ENCODE data around the gene FBXO28. TPM values are rescaled to one million over a fixed set of nuclear protein-coding genes. Genes with fewer than 3 reads are reported as not detected.

The FBXO28 gene
- total RNA-seq, 1 experiment from 2014 or later, result 97.6 TPM

DNA sequence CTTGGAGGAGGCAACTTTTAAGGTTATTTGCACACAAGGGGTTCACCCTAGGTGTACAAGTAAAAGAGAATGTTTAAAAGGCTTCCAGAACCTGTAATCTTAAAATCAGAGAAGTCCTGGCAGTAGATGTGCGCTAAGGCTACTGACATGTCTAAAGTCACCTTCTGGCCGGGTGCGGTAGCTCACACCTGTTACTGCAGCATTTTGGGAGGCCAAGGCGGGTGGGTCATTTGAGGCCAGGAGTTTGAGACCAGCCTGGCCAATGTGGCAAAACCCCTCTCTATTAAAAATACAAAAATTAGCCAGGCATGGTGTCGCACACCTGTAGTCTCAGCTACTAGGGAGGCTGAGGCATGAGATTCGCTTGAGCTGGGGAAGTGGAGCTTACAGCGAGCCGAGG lies 48.9 kb downstream of the FBXO28 start:
- H3K36me3 Mint-ChIP-seq (ENCODE audit: insufficient read depth, unreplicated experiment), result peaks cover 29% of the 10 kb centered on the region
- H3K4me1 Mint-ChIP-seq (ENCODE audit: insufficient read depth, unreplicated experiment), result no peaks in the 10 kb centered on the region
- no peaks in the 10 kb centered on the region for H3K27me3 Mint-ChIP-seq (ENCODE audit: insufficient read depth, unreplicated experiment)
- H3K4me3 Mint-ChIP-seq (ENCODE audit: unreplicated experiment), result no peak overlapping the region
- no peaks in the 10 kb centered on the region for H3K9me3 Mint-ChIP-seq (ENCODE audit: unreplicated experiment)
- BruUV-seq (replicated peaks), result no TSS peak
- TF ChIP-seq, protein P1, sequence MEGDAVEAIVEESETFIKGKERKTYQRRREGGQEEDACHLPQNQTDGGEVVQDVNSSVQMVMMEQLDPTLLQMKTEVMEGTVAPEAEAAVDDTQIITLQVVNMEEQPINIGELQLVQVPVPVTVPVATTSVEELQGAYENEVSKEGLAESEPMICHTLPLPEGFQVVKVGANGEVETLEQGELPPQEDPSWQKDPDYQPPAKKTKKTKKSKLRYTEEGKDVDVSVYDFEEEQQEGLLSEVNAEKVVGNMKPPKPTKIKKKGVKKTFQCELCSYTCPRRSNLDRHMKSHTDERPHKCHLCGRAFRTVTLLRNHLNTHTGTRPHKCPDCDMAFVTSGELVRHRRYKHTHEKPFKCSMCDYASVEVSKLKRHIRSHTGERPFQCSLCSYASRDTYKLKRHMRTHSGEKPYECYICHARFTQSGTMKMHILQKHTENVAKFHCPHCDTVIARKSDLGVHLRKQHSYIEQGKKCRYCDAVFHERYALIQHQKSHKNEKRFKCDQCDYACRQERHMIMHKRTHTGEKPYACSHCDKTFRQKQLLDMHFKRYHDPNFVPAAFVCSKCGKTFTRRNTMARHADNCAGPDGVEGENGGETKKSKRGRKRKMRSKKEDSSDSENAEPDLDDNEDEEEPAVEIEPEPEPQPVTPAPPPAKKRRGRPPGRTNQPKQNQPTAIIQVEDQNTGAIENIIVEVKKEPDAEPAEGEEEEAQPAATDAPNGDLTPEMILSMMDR (IDR thresholded peaks at IDR 0.05; ENCODE audit: unreplicated experiment), result no peak
- DNase-seq (ENCODE audit: unreplicated experiment), result no peak
- intact Hi-C loops (cut with micrococcal nuclease), result no loop called here
- CTCF ChIA-PET, result interaction anchor here (0.6 to 1.2 kb wide), 3 partner anchors 9 to 759 kb away, joined by 3 to 4 read pairs (median 3); no protein-coding TSS in a partner anchor
- H3K27ac Mint-ChIP-seq (ENCODE audit: low read depth, unreplicated experiment), result no peak overlapping the region
- POLR2A ChIA-PET, result interaction anchor here (0.5 to 2.5 kb wide), 5 partner anchors 9 to 22 kb away, joined by 3 to 7 read pairs (median 4); partner anchors contain the start of gene DEGS1

- peaks cover 24% of the 10 kb centered on the region for H3K36me3 Mint-ChIP-seq (ENCODE audit: insufficient read depth, unreplicated experiment)
- BruUV-seq (replicated peaks), result no TSS peak
- CTCF ChIA-PET, result interaction anchor here (0.6 to 1.1 kb wide), 2 partner anchors 9 to 758 kb away, joined by 3 read pairs; no protein-coding TSS in a partner anchor
- POLR2A ChIA-PET, result interaction anchor here (0.5 to 2.5 kb wide), 5 partner anchors 9 to 1375 kb away, joined by 3 to 7 read pairs (median 4); partner anchors contain the start of gene DEGS1
- intact Hi-C loops (cut with micrococcal nuclease), result no loop called here
- no peak overlapping the region for H3K4me3 Mint-ChIP-seq (ENCODE audit: unreplicated experiment)
- H3K9me3 Mint-ChIP-seq (ENCODE audit: unreplicated experiment), result no peaks in the 10 kb centered on the region
- TF ChIP-seq, protein P1 (IDR thresholded peaks at IDR 0.05; ENCODE audit: unreplicated experiment), result no peak
- H3K4me1 Mint-ChIP-seq (ENCODE audit: insufficient read depth, unreplicated experiment), result no peaks in the 10 kb centered on the region
- no peak overlapping the region for H3K27ac Mint-ChIP-seq (ENCODE audit: low read depth, unreplicated experiment)
- no peaks in the 10 kb centered on the region for H3K27me3 Mint-ChIP-seq (ENCODE audit: insufficient read depth, unreplicated experiment)
- no peak for DNase-seq (ENCODE audit: unreplicated experiment)
Measured at GRCh38 chr1:224163311-224163710, 49.4 kb downstream of the FBXO28 start.

DNA sequence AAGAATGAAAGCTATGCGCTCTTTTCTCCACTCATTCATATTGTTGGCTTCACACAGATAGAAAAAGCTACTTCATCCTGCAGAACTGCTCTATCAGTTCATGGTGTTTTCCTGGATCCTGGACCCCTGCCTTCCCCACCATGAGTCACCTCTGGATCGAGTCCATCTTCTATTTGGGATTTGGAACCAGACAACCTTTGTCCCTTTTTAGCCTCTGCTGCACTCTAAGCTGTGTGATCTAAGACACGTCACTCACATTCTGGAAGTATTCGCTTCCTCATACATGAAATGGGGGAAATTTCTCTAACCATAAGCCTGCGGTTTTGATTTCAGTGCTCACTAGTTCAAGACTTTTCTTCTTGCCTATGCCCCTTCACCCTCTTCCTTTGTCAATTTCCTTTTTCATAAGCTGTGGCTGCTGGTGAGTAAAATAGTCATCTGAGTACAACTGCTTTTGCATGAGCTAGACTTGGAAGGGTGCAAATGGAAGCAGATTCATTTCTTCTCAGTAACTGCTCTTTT lies 55.0 kb downstream of the FBXO28 start:
- Mint-ChIP-seq H3K27ac (ENCODE audit: low read depth, unreplicated experiment) (no peak overlapping the region), H3K9me3 (ENCODE audit: unreplicated experiment) (no peaks in the 10 kb centered on the region), H3K27me3 (ENCODE audit: insufficient read depth, unreplicated experiment) (peaks cover 25% of the 10 kb centered on the region), H3K4me3 (ENCODE audit: unreplicated experiment) (no peak overlapping the region), H3K4me1 (ENCODE audit: insufficient read depth, unreplicated experiment) (peaks cover 12% of the 10 kb centered on the region), H3K36me3 (ENCODE audit: insufficient read depth, unreplicated experiment) (peaks cover 5% of the 10 kb centered on the region)
- intact Hi-C loops (cut with micrococcal nuclease), result no loop called here
- DNase-seq (ENCODE audit: unreplicated experiment), result peak; percentile 50
- ChIA-PET POLR2A (interaction anchor here (1.5 to 2.7 kb wide), 8 partner anchors 10 to 161 kb away, joined by 3 to 16 read pairs (median 7); partner anchors contain the start of genes DEGS1 and NVL), CTCF (interaction anchor here (0.6 to 3.2 kb wide), 18 partner anchors 10 to 754 kb away, joined by 3 to 16 read pairs (median 5); no protein-coding TSS in a partner anchor)
- BruUV-seq (replicated peaks), result no TSS peak
- TF ChIP-seq, protein P1 (IDR thresholded peaks at IDR 0.05; ENCODE audit: unreplicated experiment), result no peak

- TF ChIP-seq, protein P1 (IDR thresholded peaks at IDR 0.05; ENCODE audit: unreplicated experiment), result no peak
- Mint-ChIP-seq H3K4me3 (ENCODE audit: unreplicated experiment) (no peak overlapping the region), H3K4me1 (ENCODE audit: insufficient read depth, unreplicated experiment) (peaks cover 12% of the 10 kb centered on the region), H3K9me3 (ENCODE audit: unreplicated experiment) (no peaks in the 10 kb centered on the region), H3K36me3 (ENCODE audit: insufficient read depth, unreplicated experiment) (peaks cover 6% of the 10 kb centered on the region), H3K27me3 (ENCODE audit: insufficient read depth, unreplicated experiment) (peaks cover 25% of the 10 kb centered on the region), H3K27ac (ENCODE audit: low read depth, unreplicated experiment) (no peak overlapping the region)
- no peak for DNase-seq (ENCODE audit: unreplicated experiment)
- ChIA-PET CTCF (interaction anchor here (0.5 to 3.2 kb wide), 23 partner anchors 9 to 263 kb away, joined by 3 to 16 read pairs (median 4); no protein-coding TSS in a partner anchor), POLR2A (interaction anchor here (0.7 to 2.7 kb wide), 9 partner anchors 10 to 160 kb away, joined by 3 to 16 read pairs (median 7); partner anchors contain the start of genes DEGS1 and NVL)
- BruUV-seq (replicated peaks), result no TSS peak
- intact Hi-C loops (cut with micrococcal nuclease), result loop anchor here (1.0 to 5.0 kb wide), 2 partner anchors 164 to 472 kb away; no protein-coding TSS in a partner anchor
Measured at GRCh38 chr1:224169718-224170270, 55.9 kb downstream of the FBXO28 start.
